HG03378 (cell line): ENCODE results near the gene TTLL8.

Source experiments
- ATAC-seq: cut with Tn5 transposase; IDR thresholded peaks from one replicate; pipeline ENCODE4 v1.9.1; 2021; ENCODE audit warnings: mild to moderate bottlenecking, moderate library complexity; ENCODE audit not compliant: unreplicated experiment

TTLL8 gene

DNA sequence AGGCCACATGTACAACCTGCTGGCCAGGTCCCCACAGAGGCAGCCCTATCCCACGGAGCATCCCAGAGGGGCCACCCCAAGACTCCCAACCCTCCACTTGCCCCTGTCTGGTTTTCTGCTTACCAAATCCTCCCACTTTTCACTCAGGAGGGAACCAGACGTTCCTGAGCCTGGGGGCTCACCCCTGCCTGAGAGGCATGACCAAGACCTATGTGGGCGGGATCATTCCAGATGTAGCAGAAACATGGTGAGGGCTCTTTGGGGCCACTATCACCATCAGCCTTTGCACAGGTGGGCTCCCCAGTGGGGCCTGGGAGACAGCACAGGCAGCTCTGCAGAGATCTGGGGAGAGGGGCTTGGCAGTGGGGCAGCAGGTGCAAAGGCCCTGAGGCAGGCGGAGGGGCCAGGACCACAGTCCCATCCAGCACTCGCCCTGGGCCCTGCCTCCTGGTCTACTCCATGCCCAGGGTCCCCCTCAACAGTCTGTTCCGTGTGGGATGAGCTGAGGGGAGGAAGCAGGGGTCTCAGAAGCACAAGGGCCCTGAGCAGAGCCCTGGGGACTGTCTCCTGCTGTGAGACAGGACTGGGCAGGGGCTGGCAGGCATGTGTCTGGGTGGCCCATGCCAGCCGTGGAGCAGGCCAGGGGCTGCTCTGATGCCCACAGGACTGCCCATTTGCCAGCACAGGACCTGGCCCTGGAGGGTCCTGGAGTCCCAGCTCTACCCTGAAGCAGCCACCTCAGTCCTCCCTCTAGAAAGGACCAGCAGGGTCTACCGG is 88.2 kb downstream of the TTLL8 start:
- peak; percentile 2 for ATAC-seq

DNA sequence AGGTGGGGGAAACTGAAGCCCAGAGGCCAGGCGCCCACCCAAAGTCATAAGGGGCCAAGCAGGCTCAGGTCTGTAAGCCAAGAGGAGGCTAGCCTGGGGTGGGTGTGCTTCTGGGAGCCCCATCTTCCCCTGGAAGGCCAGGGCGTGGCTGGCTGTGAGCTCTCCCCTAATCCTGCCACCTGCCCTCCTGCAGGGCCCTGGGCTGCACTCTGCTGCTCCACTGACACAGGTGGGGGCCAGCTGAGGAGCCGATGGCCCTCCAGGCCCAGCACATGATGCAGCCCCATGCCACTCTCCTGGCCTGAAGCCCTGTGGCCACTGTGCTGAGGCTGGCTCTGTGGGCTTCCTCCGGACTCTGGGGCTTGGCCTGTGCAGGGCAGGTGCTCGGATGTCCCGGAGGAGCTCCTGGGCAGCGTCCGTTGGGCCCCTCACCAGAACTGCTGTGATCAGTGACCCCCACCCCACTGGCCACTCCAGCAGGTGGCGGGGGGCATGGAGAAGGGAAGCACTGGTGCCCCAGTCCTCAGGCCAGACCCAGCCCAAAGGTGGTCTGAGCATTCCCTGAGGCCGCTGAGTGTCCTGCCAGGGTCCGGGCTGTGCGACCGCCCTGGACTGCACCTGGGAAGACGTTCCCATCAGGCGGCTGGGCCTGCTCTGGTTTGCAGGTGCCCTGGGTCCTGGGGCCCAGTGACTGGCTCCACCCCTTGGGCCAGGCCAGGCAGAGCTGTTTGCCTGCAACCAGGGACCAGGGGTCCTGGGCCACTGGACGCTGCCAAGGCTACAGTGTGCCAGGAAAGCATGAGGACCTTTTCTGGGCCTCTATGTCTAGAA is 89.1 kb downstream of the TTLL8 start:
- ATAC-seq = no peak
